Esophagus mucosa (tissue), 1 donor: ENCODE measurements around the gene TEC. TPM values are rescaled to one million over a fixed set of nuclear protein-coding genes. Genes with fewer than 3 reads are reported as not detected.
"Not testable (repeated sequence)": the region's sequence is repeated elsewhere in the genome, so short reads cannot be mapped to it uniquely, and the experiment has no call there.

Experiments
- ATAC-seq: fragments of 200-7000 bp; cut with Tn5 transposase; one replicate; pipeline ENCODE4 v1.9.1; 2020
- total RNA-seq: library from RNA; stranded (reverse); gene quantifications from one replicate; pipeline ENCODE4 v1.2.4, GENCODE V29; 2023
- donor health status: DM: yes; HTN: yes; CAD: no.

Gene TEC
- total RNA-seq, 1 donor from 2014 or later = 6.3 TPM

DNA sequence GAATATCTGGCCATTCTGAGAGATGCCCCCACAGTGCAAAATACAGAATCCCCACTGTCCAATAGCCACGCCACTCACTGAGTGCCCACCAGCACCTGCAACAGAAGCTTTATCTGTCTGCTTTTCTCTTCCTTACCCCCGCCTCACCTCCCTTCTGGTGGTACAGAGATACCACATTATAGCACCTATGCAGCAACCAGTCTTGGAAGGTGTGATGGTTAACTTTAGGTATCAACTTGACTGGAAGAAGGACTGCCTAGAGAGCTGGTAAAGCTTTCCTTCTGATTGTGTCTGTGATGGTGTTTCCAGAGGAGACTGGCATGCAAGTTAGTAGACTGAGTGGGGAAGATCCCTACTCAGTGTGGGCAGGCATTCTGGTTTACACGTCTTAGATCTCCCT lies 73.8 kb downstream of the TEC start:
- ATAC-seq = no peak

DNA sequence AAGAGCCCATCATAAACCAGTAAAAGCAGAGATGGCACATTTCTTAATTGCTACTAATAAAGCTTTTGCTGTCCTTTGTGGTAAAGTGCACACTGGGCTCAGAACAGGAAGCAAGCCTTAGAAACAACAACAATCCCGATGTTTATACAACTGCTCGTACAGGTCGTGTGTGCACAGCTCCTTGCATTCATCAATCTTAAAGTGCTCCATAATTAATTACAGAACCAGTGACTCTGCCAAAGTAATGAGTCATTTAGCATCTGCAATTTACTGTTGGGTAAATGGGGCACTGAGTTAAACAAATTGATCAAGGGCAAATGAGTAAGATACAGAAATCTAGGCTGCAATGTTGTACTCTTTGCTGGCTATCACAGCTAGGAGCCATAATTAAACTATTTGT lies 74.3 kb downstream of the TEC start:
- peak; percentile 82 for ATAC-seq

GRCh38 chr4:48194971-48195370 lies 74.7 kb downstream of the TEC start:
- no peak for ATAC-seq

GRCh38 chr4:48193921-48194468 lies 75.6 kb downstream of the TEC start:
- no peak for ATAC-seq

DNA sequence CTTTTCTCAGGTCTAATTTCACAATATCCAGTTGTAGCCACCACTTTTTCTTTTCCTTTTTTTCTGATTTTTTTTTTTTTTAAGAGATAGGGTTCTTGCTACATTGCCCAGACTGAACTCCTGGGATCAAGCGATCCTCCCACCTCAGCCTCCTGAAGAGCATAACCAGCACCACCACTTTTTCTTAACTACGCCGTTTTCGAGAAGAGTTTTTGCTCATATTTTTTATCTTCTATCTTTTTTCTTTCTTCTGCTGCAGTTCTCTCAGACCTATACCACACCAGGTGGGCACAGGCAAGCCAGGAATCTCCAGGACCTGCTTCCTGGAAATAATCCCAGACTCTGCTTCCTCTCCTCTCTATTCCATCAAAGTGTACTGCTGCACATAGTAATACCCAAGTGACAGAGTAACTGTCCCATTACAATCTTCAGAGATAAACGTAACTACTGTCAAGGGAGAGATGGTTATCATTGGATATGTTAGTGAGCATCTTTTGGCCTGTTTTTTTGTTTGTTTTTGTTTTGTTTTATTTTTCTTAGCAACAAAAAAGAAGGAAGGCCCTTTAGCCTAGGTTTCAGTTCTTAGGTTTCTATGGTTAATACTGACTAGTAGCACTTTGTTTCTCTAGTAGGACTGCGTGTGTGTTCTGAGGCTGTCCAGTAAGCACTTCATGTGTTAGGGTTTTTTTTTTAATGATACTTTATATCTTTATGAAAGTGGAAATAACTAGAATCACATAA lies 76.4 kb downstream of the TEC start:
- ATAC-seq = no peak

DNA sequence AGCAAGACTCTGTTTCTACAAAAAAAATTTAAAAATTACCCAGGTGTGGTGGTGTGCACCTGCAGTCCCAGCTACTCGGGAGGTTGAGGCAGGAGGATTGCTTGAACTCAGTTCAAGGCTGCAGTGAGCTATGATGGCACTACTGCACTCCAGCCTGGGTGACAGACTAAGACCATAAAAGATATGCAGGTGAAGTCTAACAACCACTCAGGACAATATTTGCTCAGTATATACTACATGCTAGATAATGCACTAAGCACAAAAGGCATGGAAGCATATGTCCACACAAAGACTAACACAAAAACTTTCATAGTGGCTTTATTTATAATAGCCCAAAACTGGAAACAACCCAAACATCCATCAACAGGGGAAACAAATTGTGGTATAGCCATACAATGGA lies 77.9 kb downstream of the TEC start:
- ATAC-seq = no peak

DNA sequence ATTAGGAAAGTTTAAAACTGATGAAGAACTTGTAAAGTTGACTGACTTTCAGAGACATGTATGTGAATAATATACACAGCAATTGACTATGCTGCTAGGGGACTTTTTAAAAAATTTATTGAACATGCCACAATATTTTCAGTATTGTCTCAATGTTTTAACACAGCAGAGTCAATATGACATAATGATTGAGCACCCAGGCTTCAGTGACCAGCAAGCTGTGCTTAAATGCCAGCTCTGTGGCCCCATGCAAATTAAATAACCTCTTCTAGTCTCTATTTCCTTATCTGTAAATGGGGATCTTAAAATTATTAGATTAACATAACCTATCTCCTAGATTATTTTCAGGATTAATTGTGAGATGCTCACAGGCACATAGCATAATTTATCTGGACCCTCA lies 78.8 kb downstream of the TEC start:
- ATAC-seq = no peak

DNA sequence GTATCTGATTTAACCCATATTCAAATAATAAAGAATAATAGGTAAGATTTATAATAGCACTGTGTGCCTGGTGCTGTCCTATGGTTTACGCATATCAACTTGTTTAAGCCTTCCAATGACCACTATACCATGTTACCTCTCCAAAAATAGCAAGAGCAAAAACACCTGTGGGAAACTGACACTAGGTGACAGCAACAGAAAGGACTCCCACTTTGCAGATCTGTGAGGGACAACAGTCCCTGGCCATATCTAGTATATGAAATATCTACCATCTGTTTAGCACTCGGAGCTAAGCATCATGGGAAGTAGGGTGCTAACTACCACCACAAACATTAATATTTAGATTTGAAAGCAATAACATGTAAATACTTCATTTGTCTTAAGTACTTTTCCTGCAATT lies 79.9 kb downstream of the TEC start:
- ATAC-seq = no peak

DNA sequence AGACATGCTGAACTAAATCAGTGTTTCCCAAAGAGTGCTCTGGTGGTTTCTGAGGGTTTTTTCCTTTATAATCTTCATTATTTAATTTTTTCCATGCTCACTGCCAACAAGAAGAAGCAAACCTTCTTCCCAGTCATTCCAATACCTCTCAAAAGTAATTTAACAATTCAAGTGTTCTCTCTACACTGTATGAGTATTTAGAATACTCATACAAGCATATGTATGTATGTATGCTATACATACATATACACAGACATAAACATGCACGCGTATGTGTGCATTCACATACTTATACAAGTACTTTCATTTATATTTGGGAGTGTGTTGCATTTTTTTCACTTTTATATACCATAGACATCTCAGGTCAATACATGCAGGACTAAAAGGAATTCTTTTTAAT lies 81.2 kb downstream of the TEC start:
- no peak for ATAC-seq

GRCh38 chr4:48187813-48188212 lies 81.8 kb downstream of the TEC start:
- ATAC-seq = no peak

- ATAC-seq = not testable (repeated sequence)
Observed at GRCh38 chr4:48187066-48187465, 82.6 kb downstream of the TEC start.

DNA sequence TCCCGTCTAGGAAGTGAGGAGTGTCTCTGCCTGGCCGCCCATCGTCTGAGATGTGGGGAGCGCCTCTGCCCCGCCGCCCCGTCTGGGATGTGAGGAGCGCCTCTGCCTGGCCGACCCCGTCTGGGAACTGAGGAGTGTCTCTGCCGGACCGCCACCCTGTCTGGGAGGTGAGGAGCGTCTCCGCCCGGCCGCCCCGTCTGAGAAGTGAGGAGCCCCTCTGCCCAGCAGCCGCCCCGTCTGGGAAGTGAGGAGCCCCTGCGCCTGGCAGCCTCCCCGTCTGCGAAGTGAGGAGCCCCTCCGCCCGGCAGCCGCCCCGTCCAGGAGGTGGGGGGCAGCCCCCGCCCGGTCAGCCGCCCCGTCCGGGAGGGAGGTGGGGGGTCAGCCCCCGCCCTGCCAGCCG lies 83.2 kb downstream of the TEC start:
- not testable (repeated sequence) for ATAC-seq

- no peak for ATAC-seq
Observed at GRCh38 chr4:48184882-48185281, 84.8 kb downstream of the TEC start.

DNA sequence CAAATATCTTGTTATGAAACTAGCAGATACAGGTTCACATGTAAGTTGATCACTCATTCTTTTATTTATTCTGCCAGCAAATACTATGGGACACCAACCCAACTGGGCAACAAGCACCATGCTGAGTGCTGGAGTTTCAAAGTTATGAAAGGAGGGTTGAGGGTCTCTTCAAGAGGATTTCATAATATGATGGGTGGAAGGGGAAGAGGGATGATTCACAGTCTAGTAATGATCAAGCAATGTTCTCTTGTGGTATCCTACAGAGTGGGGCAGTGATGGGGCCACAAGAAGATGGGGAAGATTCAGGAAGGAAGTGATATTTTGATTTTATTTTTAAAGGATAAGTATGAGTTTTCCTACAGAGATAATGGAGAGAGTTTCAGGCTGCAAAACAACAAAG lies 89.4 kb downstream of the TEC start:
- ATAC-seq = no peak

GRCh38 chr4:48178931-48179330 lies 90.7 kb downstream of the TEC start:
- ATAC-seq = peak; percentile 81

DNA sequence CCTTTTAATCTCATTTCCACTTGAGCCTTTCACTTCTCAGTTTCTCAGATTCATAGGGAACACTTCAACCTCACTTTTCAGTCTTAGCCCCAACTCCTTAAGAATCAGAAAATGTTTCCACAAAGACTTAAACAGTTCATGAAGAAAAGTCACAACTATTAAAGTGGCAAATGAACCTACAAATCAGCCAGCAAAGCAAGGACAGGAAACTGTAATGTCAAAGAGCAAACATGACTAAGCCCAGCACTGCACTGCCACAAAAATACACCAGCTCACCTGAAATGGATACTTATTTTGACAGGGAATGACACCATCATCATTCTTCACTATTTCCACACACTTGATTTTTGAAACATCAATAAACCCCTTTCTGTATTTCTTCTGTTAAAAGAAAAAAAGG lies 93.8 kb downstream of the TEC start:
- ATAC-seq = no peak

DNA sequence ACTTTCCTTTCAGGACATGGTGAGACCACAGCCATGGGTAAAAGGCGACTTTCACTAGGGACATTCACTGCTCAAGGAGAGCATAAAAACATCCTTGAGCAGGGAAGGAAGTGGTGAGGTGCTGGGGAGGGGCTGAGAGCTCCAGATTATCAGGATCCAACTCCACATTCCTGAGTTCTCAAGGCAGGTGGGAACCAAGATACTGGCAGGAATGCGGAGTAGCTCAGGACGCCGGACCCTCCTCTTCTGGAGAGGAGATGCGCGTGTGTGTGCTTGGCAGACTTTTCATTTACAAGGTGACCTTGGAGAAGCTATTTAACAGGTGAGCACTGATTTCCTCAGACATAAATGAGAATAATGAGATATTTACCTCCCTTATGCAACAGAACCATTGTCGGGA lies 94.3 kb downstream of the TEC start:
- no peak for ATAC-seq

- peak; percentile 67 for ATAC-seq
Observed at GRCh38 chr4:48173056-48173991, 96.3 kb downstream of the TEC start.

DNA sequence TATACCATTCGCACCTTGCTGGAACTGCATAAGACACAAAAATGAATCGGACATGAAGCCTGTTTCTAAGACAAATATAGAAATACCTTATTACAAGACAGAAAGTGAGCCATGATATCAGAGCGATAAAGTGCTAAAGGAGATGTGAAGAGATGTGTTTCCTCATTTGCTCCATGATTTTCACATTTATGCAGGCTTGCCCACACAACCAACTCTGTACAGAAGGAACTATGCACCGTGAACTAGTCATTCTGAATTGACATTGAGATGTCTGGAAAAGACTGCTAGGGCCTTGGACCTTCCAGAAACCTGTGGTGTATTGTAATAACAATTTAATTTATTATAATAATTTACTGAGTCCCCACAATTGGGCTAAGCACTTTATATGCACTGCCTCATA lies 97.0 kb downstream of the TEC start:
- no peak for ATAC-seq

- no peak for ATAC-seq
Observed at GRCh38 chr4:48169636-48170035, 100.0 kb downstream of the TEC start.

DNA sequence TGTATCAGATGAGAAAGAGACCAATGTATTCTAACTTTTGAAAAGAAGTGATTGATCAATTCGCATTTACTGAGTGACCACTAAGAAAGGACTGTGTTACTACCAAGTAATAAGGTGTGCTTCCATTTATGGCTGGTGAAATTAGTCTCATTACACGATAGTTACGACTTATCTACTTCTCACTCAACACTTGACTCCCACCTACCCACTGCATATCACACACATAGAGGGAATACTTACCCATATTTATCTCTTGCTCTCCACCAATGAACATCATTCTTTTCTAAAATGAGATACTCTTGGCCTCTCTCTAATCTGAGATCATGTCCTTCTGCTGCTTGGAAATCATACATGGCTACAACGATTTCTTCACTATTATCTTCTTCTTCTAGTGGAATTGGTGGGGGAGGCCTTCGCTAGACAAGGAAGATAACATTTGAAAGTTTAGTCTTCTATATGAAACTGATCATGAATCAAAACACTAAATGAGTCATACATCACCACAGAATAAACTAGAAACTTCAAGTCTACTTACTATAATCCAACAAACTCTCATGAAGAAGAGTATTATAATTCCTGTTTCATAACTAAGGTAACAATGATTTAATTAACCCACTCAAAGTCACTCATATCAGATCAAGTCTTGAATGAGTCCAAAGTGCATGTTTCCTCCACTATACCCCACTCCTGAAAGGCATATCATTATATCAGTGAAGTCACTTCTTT lies 101.9 kb downstream of the TEC start:
- no peak for ATAC-seq

- ATAC-seq = not testable (repeated sequence)
Observed at GRCh38 chr4:48164561-48164960, 105.1 kb downstream of the TEC start.

DNA sequence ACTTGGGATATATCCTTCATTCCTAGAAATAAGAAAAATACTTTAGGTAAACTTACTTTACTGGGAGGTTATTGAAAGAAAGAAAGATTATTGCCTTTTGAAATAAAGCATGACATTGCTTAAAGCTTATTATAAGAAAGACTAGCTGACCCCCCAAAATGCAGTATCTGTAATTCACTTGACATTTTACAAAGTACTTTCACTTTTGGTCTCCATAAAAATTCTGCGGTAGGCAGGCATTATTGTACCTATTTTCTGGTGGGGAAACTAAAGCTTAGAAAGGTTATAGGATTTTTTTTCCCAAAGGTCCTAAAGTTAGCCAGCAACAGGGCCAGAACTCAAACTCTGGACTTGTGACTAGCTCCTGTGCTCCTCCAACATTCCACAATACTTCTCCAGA lies 105.9 kb downstream of the TEC start:
- ATAC-seq = no peak
